GM12892 (cell line): ENCODE results near the gene MMP17.
"Not testable (repeated sequence)": the region's sequence is repeated elsewhere in the genome, so short reads cannot be mapped to it uniquely, and the experiment has no call there.

Experiments used
- DNase-seq: peaks from one replicate; pipeline ENCODE4 v3.0.0; 2011; ENCODE audit not compliant: insufficient read length
- FAIRE-seq: peaks from 2 replicates; lab custom pipeline; 2011; peaks lifted over from hg19 to GRCh38; lab: Jason Lieb, UNC
- POLR2A ChIP-seq: IDR thresholded peaks from 2 replicates; pipeline ENCODE4 v1.6.1; 2011; ENCODE audit warnings: low read depth, low read length, control low read depth
- POLR2AphosphoS5 ChIP-seq: IDR thresholded peaks from 2 replicates; pipeline ENCODE4 v1.6.1; 2011; ENCODE audit warnings: low read depth, low read length, control low read depth
- TAF1 ChIP-seq: IDR thresholded peaks from 2 replicates; pipeline ENCODE4 v1.6.1; 2011; ENCODE audit warnings: low read depth, mild to moderate bottlenecking, control low read depth, low read length, borderline replicate concordance

MMP17 gene

DNA sequence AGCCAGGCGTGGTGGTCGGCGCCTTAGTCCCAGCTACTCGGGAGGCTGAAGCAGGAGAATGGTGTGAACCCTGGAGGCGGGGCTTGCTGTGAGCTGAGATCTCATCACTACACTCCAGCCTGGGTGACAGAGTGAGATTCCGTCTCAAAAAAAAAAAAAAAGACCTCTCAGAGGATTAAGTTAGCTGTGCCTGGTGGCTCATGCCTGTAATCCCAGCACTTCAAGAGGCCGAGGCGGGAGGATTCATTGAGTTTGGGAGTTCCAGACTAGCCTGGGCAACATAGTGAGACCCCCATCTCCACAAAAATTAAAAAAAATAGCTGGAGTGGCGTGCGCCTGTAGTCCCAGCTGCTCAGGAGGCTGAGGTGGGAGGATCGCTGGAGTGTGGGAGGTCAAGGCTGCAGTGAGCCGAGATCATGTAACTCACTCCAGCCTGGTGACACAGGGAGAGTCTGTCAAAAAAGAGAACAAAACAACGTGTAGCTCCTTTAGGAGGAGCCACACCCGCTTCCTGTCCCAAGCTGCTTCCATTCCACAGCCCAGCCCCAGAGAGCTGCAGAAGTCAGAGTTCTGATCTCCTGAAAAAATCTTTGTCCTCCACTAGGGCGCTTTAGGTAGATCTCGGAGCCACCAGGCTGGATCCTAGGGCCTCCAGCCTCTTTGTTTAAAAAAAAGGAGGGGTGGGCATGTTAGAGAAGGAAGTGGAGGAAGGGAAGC lies 54.8 kb downstream of the MMP17 start:
- DNase-seq (no peak), FAIRE-seq (no peak)
- TF ChIP-seq POLR2A (no peak), TAF1 (no peak), POLR2AphosphoS5 (no peak)

- FAIRE-seq (no peak), DNase-seq (no peak)
- TF ChIP-seq POLR2A: no peak
- TF ChIP-seq POLR2AphosphoS5: no peak
- TF ChIP-seq TAF1: no peak
These were observed 55.3 kb downstream of the MMP17 start for GRCh38 chr12:131883521-131883900.

DNA sequence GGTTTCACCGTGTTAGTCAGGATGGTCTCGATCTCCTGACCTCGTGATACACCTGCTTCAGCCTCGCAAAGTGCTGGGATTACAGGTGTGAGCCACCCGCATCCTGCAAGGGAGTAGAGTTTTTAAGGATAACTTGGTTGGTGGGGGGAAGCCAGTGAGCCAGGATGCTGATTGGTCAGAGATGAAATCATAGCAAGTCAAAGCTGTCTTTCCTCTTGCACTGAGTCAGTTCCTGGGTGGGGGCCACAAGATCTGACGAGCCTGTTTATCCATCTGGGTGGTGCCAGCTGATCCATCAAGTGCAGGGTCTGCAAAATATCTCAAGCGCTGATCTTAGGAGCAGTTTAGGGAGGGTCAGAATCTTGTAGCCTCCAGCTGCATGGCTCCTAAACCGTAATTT lies 56.9 kb downstream of the MMP17 start:
- DNase-seq, FAIRE-seq: not testable (repeated sequence)

DNA sequence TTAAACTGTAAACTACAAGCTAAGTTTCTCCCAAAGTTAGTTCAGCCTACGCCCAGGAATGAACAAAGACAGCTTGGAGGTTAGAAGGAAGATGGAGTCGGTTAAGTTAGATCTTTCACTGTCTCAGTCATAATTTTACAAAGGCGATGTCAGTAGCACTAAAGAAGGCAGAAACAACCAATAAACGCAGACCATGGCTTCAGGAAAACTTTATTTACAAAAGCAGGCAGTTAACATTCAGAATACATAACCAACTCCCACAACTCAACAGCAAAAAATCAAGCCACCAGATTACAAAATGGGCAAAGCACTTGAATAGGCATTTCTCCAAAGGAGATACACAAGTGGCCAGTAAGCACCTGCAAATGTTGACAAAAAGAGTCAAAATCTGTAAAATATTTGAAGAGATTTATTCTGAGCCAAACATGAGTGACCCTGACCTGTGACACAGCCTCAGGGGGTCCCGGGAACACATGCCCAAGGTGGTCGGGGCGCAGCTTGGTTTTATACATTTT lies 57.4 kb downstream of the MMP17 start:
- DNase-seq (no peak), FAIRE-seq (no peak)
- TF ChIP-seq TAF1 (no peak), POLR2A (no peak), POLR2AphosphoS5 (no peak)

GRCh38 chr12:131891722-131892121 lies 63.5 kb downstream of the MMP17 start:
- not testable (repeated sequence) for FAIRE-seq, DNase-seq

DNA sequence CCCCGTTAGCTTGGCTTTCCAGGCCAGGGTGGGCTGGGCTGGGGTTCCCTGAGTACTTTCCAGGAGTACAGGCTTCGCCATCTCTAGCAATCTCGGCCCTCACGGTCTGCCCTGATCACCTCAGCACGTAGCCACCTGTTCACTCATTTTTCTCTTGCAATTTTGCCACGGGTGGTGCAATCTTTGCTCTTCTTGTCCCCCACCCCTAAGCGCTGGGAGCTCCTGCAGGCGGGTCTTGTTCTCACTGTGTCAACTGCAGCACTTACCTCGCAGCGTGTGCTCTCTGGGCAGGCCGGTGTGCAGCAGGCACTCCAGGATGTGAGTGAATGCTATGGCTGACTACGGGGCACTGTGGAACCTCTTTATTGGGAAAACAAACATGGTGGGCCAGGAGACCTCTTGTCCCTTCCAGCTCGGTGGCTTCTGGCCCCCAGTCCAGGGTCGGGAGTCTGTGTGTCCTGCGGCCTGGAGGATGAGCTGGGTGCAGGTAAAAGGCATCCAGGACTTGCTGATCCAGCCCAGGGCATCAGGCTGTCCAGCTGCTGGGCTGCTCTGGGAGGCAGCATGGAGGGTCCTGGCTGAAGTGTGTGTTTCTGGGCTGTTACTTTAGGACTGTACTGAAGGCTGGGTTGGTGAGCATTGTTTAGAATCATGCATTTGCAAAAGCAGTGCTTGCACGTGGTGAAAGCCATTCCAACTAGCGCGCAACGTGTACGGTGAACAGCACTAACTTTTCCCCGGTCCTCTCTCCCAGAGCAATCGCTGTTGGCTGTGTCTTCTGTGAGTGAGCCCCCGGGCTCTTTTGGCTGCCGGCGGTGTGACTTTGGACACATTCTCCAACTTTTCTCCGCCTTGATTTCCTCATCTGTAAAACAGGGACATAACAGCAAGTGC lies 64.8 kb downstream of the MMP17 start:
- TF ChIP-seq POLR2A (no peak), POLR2AphosphoS5 (no peak), TAF1 (no peak)
- FAIRE-seq (no peak), DNase-seq (no peak)

DNA sequence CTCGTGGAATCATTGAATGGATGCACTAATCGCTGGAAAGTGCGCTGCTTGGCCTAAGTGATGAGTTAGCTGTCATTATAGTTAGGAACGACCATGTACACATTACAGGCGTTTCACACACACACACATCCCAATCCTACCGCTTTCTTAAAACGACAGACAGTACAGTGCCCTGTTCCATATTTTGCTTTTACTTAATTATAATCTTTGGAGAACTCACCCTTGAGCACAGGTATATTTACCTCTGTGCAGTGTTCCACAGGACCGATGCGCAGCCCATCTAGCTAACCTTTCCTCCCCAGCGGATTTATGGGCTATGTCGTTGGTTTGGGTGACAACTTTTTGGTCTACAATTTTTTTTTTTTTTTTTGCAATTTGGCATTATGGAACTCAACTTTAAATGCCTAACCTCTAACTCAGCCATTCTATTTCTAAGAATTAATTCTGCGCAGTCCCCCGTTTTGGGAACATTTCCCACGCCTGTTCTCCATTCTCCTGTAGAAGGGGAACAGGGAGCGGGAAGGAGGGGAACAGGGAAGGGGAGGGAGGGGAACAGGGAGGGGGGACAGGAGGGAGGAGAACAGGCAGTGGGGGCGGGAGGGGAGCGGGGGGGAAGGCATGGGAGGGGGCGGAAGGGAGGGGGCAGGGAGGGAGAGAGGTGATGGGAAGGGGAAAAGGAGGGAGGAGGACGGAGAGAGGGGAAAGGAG lies 65.6 kb downstream of the MMP17 start:
- no peak for DNase-seq
- FAIRE-seq: no peak
- no peak for TF ChIP-seq POLR2AphosphoS5
- no peak for TF ChIP-seq POLR2A
- TF ChIP-seq TAF1: no peak

DNA sequence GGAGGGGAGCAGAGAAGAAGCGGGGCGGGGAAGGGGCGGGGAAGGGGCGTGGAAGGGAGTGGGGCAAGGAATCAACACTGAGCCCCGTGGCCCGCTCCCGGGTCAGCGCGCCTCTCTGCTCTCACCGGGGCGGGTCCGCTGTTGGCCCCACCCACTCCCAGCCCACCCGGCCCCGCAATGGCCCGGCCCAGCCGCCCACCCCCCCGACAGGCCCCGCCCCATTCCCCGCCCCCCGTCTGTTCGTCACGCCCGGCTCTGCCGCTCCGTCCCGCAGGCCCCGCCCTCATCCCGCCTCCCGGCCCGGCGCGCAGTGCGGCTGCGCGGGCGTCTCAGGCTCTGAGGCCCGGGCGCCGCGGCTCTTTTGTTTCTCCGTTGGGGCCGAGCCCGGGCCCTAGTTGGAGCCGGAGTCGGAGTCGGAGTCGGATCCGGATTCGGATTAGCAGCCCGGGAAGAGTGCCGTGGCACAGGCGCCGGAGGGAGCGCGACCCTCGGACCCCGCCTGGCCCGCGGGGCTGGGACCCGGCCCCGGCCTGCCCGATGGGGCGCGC lies 66.2 kb downstream of the MMP17 start, which contains the start of gene ULK1:
Gene ULK1 (plus strand): TSS at position 310 of the 548 bp plus-strand sequence. CDS start 380 bp downstream, outside the sequence.
- FAIRE-seq (peak; percentile 83), DNase-seq (peak; percentile 100)
- TF ChIP-seq POLR2A (peak; percentile 73; the same call in 1 of the 2 replicates), POLR2AphosphoS5 (peak; percentile 44; the same call in 1 of the 2 replicates), TAF1 (peak; percentile 58; the same call in 1 of the 2 replicates)

GRCh38 chr12:131894981-131895639 lies 66.9 kb downstream of the MMP17 start:
- DNase-seq: peak; percentile 41
- no peak for FAIRE-seq
- TF ChIP-seq POLR2A (no peak), TAF1 (no peak), POLR2AphosphoS5 (no peak)

- TF ChIP-seq POLR2AphosphoS5 (no peak), POLR2A (no peak), TAF1 (no peak)
- DNase-seq: no peak
- no peak for FAIRE-seq
These were observed 67.5 kb downstream of the MMP17 start for GRCh38 chr12:131895640-131896079.
